Neural progenitor cell (in vitro differentiated cells): ENCODE data around the gene ZNF622. TPM values are rescaled to one million over a fixed set of nuclear protein-coding genes. Genes with fewer than 3 reads are reported as not detected.

ENCODE experiments used
- DNase-seq: peaks from one replicate; pipeline ENCODE4 v3.0.0-alpha.2; 2016; ENCODE audit warnings: low spot score
- H2AFZ ChIP-seq: fragments of 200-600 bp; sonication (generic); replicated peaks from 2 replicates; pipeline ENCODE4 v1.6.1; 2016; ENCODE audit warnings: antibody characterized with exemption
- H3F3A ChIP-seq: fragments of 200-600 bp; sonication (generic); 2 replicates; pipeline ENCODE4 v1.6.1; 2016; ENCODE audit warnings: antibody characterized with exemption, low read depth
- H3K27ac ChIP-seq: fragments of 200-600 bp; sonication (generic); 2 replicates; pipeline ENCODE4 v1.5.1; 2016; ENCODE audit warnings: mild to moderate bottlenecking
- H3K27me3 ChIP-seq: fragments of 200-600 bp; sonication (generic); 2 replicates; pipeline ENCODE4 v1.6.1; 2016; ENCODE audit warnings: mild to moderate bottlenecking, moderate library complexity
- H3K36me3 ChIP-seq: fragments of 200-600 bp; sonication (generic); 2 replicates; pipeline ENCODE4 v1.5.1; 2016
- H3K4me1 ChIP-seq: fragments of 200-600 bp; sonication (generic); 2 replicates; pipeline ENCODE4 v1.6.1; 2016; ENCODE audit warnings: mixed run types
- H3K4me2 ChIP-seq: fragments of 200-600 bp; sonication (generic); 2 replicates; pipeline ENCODE4 v1.6.1; 2016
- H3K4me3 ChIP-seq: fragments of 200-600 bp; sonication (generic); 2 replicates; pipeline ENCODE4 v1.5.1; 2016
- H3K79me2 ChIP-seq: fragments of 200-600 bp; sonication (generic); 2 replicates; pipeline ENCODE4 v1.6.1; 2016; ENCODE audit warnings: low read depth
- H3K9ac ChIP-seq: fragments of 200-600 bp; sonication (generic); 2 replicates; pipeline ENCODE4 v1.6.1; 2016
- H3K9me3 ChIP-seq: fragments of 200-600 bp; sonication (generic); 2 replicates; pipeline ENCODE4 v1.5.1; 2016; ENCODE audit warnings: low read depth
- H4K20me1 ChIP-seq: fragments of 200-600 bp; sonication (generic); 2 replicates; pipeline ENCODE4 v1.6.1; 2016; ENCODE audit warnings: low read depth
- H3K27ac Mint-ChIP-seq: 3 replicates; pipeline ENCODE4 v1.8.0; 2021; ENCODE audit warnings: mixed read lengths
- H3K27me3 Mint-ChIP-seq: 2 replicates; pipeline ENCODE4 v1.8.0; 2022; ENCODE audit warnings: low read depth, mild to moderate bottlenecking, inconsistent platforms, moderate library complexity, mixed read lengths; ENCODE audit not compliant: insufficient read depth
- H3K36me3 Mint-ChIP-seq: 3 replicates; pipeline ENCODE4 v1.8.0; 2021; ENCODE audit warnings: mixed read lengths
- H3K4me1 Mint-ChIP-seq: 3 replicates; pipeline ENCODE4 v1.8.0; 2021; ENCODE audit warnings: mixed read lengths
- H3K4me3 Mint-ChIP-seq: 3 replicates; pipeline ENCODE4 v1.8.0; 2021; ENCODE audit warnings: mild to moderate bottlenecking, moderate library complexity, mixed read lengths
- H3K9me3 Mint-ChIP-seq: 3 replicates; pipeline ENCODE4 v1.8.0; 2020; ENCODE audit warnings: mixed read lengths
- EZH2 ChIP-seq: fragments of 200-600 bp; sonication (generic); IDR thresholded peaks from 2 replicates; pipeline ENCODE4 v1.6.1; 2017; ENCODE audit warnings: antibody characterized with exemption, mild to moderate bottlenecking, moderate library complexity
- EZH2phosphoT487 ChIP-seq: fragments of 200-600 bp; sonication (generic); IDR thresholded peaks from 2 replicates; pipeline ENCODE4 v1.6.1; 2017; ENCODE audit warnings: antibody characterized with exemption
- total RNA-seq: library from RNA; depleted of rRNA; stranded (reverse); fragments of >200 nt; gene quantifications from 2 replicates; pipeline ENCODE4 v1.2.3, GENCODE V29; 2015; ENCODE audit warnings: low replicate concordance
- TF ChIP-seq, protein P1 (sequence below): fragments of 200-600 bp; sonication (generic); IDR thresholded peaks from 2 replicates; pipeline ENCODE4 v1.5.1; 2017; ENCODE audit warnings: antibody characterized with exemption, mild to moderate bottlenecking

Gene ZNF622
- total RNA-seq, 1 donor from 2014 or later: 14.6 TPM

DNA sequence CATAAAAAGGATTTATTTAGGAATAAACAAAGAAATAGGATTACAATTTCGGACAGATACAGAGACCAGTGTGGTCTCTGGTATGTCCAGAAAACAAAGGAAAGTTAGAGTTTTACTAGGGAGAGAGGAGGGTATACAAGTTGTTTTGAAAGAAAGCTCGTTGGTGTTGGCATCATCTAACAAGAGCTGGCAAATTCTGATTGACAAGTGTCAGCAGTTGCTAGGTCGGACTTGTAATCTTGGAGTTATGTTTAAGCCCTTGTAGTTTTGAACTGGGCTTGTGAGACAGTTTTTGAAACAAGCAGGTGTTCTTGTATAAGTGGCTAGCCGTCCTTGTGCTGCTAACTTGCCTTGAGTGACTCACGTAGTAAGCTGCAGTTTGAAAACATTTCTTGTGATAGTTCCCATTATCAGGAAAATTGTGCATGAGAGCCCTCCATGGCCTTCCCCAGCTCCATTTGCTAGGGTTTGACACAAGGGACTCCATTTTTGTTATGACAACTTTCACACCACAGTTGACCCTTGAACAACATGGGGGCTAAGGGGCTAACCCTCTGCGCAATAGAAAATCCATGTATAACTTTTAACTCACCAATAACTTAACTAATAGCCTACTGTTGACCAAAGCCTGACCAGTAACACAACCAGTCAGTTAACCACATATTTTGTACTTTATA lies 48.1 kb downstream of the ZNF622 start:
- Mint-ChIP-seq H3K4me3 (no peak overlapping the region), H3K9me3 (no peaks in the 10 kb centered on the region), H3K27ac (no peak overlapping the region), H3K36me3 (no peaks in the 10 kb centered on the region), H3K27me3 (peaks cover 5% of the 10 kb centered on the region), H3K4me1 (peaks cover 12% of the 10 kb centered on the region)
- H3K4me2 ChIP-seq: no peak overlapping the region
- DNase-seq: no peak
- H3K36me3 ChIP-seq: no peaks in the 10 kb centered on the region
- no peaks in the 10 kb centered on the region for H4K20me1 ChIP-seq
- no peak overlapping the region for H3K27ac ChIP-seq
- H2AFZ ChIP-seq: no peak overlapping the region
- no peak for TF ChIP-seq EZH2phosphoT487
- TF ChIP-seq EZH2: no peak
- TF ChIP-seq, protein P1, sequence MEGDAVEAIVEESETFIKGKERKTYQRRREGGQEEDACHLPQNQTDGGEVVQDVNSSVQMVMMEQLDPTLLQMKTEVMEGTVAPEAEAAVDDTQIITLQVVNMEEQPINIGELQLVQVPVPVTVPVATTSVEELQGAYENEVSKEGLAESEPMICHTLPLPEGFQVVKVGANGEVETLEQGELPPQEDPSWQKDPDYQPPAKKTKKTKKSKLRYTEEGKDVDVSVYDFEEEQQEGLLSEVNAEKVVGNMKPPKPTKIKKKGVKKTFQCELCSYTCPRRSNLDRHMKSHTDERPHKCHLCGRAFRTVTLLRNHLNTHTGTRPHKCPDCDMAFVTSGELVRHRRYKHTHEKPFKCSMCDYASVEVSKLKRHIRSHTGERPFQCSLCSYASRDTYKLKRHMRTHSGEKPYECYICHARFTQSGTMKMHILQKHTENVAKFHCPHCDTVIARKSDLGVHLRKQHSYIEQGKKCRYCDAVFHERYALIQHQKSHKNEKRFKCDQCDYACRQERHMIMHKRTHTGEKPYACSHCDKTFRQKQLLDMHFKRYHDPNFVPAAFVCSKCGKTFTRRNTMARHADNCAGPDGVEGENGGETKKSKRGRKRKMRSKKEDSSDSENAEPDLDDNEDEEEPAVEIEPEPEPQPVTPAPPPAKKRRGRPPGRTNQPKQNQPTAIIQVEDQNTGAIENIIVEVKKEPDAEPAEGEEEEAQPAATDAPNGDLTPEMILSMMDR: no peak
- no peak overlapping the region for H3K9ac ChIP-seq
- H3K9me3 ChIP-seq: no peaks in the 10 kb centered on the region
- no peak overlapping the region for H3K4me3 ChIP-seq
- H3K79me2 ChIP-seq: no peaks in the 10 kb centered on the region
- H3F3A ChIP-seq: peaks cover 11% of the 10 kb centered on the region
- H3K27me3 ChIP-seq: no peaks in the 10 kb centered on the region
- peaks cover 19% of the 10 kb centered on the region for H3K4me1 ChIP-seq

DNA sequence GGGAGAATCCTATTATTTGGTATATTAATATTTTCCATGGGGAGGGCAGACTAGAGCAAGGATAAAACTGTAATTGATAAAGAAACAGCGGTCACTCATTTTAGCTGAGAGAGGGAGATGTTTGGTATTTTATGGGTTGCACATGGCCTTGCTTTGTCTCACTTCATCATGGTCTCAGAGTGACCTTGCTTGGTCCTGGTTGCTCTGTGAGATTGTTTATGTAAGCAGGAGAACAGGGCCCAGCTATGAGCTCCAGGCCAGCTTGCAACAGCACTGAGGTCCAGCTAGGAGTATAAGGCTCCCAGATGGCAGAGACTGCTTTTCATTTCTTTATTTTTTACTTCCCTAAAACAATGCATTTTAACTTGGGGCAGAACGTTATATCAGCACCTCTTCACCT lies 50.7 kb downstream of the ZNF622 start:
- no peaks in the 10 kb centered on the region for H4K20me1 ChIP-seq
- peaks cover 19% of the 10 kb centered on the region for H3K4me1 ChIP-seq
- H3K4me2 ChIP-seq: no peak overlapping the region
- no peak for TF ChIP-seq EZH2phosphoT487
- TF ChIP-seq, protein P1: no peak
- TF ChIP-seq EZH2: no peak
- no peaks in the 10 kb centered on the region for H3K79me2 ChIP-seq
- Mint-ChIP-seq H3K27me3 (peaks cover 2% of the 10 kb centered on the region), H3K4me3 (no peak overlapping the region), H3K36me3 (no peaks in the 10 kb centered on the region), H3K27ac (no peak overlapping the region), H3K9me3 (no peaks in the 10 kb centered on the region), H3K4me1 (peaks cover 12% of the 10 kb centered on the region)
- no peak overlapping the region for H3K9ac ChIP-seq
- H3K4me3 ChIP-seq: no peak overlapping the region
- H2AFZ ChIP-seq: no peak overlapping the region
- H3F3A ChIP-seq: peaks cover 11% of the 10 kb centered on the region
- no peak overlapping the region for H3K27ac ChIP-seq
- no peaks in the 10 kb centered on the region for H3K27me3 ChIP-seq
- no peaks in the 10 kb centered on the region for H3K9me3 ChIP-seq
- H3K36me3 ChIP-seq: no peaks in the 10 kb centered on the region
- DNase-seq: no peak

DNA sequence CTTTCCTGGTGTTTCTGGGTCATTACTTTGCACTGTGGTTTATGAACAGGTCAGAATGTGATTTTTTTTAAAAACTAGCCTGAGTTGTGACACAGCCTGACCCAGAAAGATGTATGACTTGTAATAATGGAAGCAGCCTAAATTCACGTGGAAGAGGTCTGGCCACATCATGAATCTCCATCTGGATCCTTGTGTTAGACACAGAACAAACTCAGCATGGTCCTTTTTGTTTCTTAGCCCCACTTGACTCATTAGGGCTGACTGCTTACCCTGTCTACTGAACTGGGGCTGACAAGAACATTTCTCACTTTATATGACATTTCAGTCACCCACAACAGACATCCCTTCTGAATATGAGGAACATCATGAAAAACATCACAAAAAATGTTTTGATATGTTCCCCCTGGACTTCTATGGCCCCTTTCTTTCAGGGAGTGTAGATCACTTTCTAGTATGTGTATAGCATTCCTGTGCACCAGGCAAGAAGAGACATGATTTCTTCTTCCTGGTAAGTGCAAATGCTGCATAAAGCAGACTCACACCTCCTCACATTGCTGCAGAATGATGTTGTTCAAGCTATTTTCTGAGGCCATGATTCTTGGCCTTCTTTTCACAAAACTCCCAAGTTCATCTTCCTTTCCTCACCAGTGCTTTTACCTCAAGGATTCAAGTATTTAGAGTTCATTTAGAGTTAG lies 52.3 kb downstream of the ZNF622 start:
- peaks cover 10% of the 10 kb centered on the region for H3K4me1 ChIP-seq
- H3K9me3 ChIP-seq: no peaks in the 10 kb centered on the region
- no peak overlapping the region for H3K27ac Mint-ChIP-seq
- H2AFZ ChIP-seq: no peak overlapping the region
- H3K4me3 Mint-ChIP-seq: no peak overlapping the region
- no peaks in the 10 kb centered on the region for H3K36me3 ChIP-seq
- no peaks in the 10 kb centered on the region for H3K27me3 Mint-ChIP-seq
- no peak overlapping the region for H3K27ac ChIP-seq
- H3K4me3 ChIP-seq: no peak overlapping the region
- TF ChIP-seq EZH2 (no peak), EZH2phosphoT487 (no peak)
- TF ChIP-seq, protein P1: no peak
- H3K27me3 ChIP-seq: no peaks in the 10 kb centered on the region
- no peaks in the 10 kb centered on the region for H3K9me3 Mint-ChIP-seq
- H3K4me1 Mint-ChIP-seq: peaks cover 4% of the 10 kb centered on the region
- H3K36me3 Mint-ChIP-seq: no peaks in the 10 kb centered on the region
- no peaks in the 10 kb centered on the region for H4K20me1 ChIP-seq
- H3K79me2 ChIP-seq: no peaks in the 10 kb centered on the region
- DNase-seq: no peak
- H3K9ac ChIP-seq: no peak overlapping the region
- H3F3A ChIP-seq: peaks cover 4% of the 10 kb centered on the region
- no peak overlapping the region for H3K4me2 ChIP-seq
